KG1 (cell line): ENCODE results near the gene PDE4B.

Experiments used
- DNase-seq: peaks from one replicate; lab custom pipeline; 2025; lab: John Stamatoyannopoulos, UW

The PDE4B gene

DNA sequence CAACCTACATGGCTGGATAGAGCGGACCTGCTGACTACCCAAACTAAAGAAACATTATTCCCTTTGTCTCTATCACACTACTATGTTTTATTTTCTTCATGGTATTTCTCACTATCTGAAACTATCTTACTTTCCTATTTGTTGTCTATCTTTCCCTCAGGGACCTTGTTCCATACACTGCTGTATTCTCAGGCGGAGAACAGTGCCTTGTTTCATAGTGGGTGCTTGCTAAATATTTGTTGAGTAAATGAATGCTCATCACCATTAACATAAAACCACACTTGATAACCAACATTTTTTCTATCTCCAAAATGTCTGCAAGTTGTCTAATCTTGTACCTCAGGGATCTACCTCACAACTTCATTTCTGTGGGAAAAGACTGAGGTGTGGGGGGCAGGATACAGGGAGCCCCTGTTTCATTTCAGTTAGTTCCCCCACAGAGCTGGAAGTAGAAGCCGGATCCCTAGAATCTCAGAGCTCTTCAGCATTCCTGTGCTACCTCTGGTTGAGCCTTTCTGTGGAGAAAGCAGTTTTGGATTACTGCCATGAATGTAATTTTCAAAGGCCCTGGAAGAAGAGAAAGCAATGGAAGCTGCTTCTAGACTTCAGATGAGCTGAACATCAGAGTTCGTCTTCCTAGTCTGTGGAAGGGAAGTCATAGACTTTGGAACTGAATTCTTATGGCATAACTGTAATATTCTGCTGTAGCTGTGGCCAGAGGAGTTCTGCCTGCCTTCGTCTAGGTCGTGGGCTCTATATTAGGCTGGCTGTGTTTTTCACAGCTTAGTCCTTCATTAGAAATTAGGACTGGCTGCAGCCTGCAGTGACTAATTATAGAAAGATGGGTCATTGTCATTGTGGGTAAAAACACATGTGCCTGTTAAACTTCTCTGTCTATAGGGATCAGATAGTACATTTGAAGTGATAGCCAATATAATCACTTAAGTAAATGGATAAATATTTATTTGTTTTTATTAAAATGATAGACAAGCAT lies 448.1 kb downstream of the PDE4B start:
- DNase-seq, result no peak

DNA sequence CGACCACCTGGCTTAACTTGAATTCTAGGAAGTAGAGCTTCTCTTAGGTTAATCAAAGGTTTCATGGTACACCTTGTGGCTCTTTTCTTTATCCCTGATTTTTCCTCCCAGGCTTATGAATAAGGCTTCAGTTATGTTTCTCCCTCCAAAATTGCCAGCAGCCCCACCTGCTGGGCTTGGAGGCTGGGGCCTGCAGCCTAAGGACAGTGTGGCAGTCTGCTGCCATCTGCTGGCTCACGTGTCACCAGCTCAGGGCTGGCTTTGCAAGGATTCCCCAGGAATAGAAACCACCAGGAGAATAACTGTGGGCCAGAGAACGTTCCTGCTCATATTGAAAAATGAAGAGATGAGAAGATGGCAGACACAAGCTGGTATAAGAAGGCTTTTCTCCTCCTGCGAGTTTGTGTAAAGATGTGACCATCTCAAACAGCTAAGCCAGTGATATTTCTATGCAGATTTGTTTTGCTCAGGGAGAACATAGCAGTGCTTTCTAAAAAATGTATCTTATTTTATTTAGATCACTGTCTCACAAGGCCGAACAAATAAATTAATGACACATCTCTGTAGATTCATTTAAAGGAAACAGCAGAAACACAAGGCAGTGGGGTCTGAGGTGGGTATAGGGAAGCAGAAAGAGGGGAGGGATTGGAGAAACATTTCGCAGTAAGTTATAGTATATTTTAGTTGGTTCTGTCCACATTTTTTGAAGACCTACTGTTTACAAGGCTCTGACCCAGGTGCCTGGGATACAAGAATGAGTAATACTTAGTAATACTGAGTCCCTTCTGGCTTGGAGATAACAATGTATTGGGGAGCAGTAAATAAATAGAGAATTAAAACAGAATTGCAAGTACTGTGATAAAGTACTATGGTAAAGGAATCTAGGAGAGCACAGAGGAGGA lies 450.2 kb downstream of the PDE4B start:
- peak; percentile 74 for DNase-seq

DNA sequence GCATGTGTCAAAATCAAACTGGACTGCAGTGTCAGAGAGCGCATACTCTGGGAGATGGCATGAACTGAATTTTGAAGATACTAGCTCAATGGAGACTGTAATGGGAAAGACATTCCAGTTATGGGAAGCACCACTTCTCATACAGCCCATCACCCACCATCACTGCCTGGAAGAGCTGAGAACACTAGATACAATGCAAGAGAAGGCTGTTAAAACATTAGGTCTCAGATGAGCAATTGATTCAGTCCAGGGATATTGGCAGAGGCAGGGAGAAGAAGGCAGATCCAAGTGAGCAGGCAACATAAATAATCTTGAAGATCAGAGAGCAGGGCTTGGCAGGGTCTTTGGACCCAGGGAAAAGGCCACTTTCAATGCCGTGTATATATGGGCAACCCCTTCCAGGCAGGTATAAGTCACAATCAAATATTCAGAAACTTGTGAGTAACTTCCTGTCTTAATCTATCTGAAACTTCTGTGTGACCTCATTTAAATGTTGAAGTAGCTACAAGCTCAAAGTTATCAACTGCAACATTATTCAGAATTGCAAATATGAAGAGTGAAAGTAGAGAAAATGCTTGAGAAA lies 450.9 kb downstream of the PDE4B start:
- no peak for DNase-seq

GRCh38 chr1:66244429-66244828 lies 451.7 kb downstream of the PDE4B start:
- no peak for DNase-seq

DNA sequence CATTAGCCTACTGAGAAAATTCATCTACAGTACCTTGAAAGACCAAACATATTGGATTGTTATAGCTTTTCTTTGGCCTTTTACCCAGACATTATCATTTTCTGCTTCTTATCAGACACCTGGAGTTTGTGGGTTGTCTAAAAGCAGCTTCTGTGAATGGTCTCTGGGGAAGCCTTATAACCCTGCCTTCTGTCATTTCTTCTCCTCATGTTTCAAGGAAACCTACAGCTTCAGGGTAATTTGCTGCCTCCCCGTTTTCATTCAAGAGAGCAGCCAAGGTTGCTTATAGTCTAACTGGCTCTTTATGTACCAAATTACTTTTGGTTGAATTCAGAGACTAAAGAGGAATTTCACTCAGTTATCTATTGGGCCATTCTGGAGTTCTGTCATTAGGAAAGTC lies 453.0 kb downstream of the PDE4B start:
- no peak for DNase-seq

DNA sequence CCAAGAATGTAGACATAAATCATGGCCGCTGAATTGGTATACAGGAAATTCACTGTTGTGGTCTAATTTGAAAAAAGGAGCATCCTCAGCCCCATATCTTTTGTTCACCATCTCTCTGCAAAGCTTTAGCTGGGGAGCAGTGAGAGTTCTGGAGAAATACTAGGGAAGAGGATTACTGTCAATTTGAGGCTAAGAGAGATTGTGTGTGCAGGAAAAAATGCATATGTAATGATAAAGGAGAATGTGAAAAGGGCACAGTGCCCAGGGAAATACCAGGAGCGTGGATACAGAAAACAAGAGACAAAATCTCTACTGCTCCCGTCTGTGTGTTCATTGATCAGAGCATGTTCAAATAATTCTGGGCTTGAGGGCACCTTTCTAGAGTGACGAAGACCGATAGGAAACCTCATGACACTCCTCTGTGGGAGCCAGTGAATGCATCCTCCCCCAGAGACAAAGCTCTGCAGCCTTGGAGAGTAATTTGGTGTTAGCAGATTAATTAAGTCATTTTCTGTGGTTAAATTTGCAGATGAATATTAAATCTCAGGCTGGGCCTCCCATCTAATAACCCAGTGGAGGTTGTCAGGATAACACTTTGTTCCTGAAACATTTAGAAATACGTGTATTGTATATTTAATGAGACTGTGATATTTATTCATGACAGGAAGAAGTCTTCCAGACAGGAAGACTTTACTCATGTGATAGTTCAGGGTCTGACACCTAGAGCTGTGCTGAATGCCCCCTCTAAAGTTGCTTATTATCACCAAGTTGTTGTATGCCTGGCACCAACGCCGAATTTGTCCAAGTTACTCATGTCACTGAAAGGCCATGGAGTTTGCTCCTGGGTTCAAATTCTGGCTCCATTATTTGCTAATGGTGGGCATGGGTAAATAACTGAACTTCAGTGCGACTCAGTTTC lies 453.9 kb downstream of the PDE4B start:
- DNase-seq, result no peak

- no peak for DNase-seq
Measured at GRCh38 chr1:66247415-66248208, 454.9 kb downstream of the PDE4B start.

DNA sequence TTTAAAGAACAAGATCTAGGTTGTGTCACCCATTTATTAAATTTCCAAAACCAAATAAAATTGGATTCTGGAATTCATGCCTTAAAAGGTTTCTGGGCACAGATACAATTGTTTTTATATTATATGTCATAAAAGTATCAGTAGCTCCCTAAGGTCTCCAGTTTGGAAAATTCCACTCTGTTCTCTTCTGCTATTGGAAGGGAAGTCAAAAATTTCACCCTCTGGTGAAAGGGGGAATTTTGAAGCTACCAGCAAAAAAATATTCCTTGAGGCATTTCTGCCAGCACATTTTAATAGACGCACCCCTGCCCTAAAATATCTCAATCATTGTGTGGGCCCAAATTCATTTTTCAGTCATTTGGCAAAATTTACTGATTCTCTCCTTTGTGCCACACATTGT lies 455.6 kb downstream of the PDE4B start:
- no peak for DNase-seq

GRCh38 chr1:66248746-66249145 lies 456.1 kb downstream of the PDE4B start:
- no peak for DNase-seq

DNA sequence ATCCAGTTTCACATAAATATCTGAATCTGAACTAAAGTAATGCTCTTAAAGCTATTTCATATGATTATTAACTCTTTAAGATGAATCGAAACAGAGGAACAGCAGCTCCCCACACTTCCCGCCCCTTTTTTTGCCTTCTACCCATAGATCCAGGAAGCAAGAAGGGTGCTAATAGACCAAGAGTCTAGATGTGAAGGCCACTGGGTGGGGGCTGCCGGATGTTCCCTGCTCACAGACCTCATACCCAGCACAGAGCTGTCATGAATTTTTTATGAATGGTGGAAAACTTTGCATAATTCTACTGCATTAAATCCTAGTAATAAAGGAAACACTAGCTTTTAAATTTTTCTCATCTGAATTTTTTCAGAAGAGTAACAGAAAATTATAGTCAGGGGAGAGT lies 457.4 kb downstream of the PDE4B start:
- DNase-seq, result no peak

DNA sequence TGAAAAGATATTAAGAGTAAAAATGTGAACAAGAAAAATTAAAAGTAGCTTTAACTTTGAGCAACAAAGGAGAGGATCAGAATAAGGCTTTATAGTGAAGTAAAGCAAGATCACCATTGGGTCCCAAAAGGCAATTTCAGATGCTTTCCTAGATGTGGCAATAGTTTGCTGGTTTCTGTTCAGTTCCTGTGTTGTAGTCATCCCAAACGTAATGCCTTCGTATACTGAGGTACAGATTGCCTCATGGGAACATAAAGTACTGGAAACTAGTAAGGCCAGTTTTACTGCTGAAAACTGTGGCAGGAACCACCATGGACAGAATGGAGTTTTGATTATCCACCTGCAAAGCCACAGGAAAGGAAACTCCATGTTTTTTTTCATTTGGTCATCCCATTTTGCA lies 457.8 kb downstream of the PDE4B start:
- DNase-seq, result no peak

DNA sequence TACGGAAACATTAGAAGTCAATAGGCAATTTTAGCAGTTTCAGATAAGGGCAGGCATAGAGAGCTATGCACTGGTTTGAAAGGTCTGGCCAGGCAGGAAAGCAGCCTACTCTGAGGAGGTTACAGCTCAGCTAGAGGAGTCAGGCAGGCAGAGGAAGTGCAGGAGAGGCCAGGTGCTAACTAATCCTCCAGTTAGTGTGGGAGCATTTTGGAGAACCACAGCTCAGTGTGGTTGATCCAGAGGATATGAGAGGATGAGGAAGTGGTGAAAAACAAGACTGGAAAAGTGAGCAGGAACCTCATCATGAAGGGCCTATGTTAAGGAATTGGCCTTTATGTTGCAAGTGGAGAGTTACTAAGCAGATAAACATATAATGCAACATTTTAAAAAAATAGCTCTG lies 458.9 kb downstream of the PDE4B start:
- no peak for DNase-seq

- DNase-seq, result peak; percentile 63
Measured at GRCh38 chr1:66253330-66253921, 460.7 kb downstream of the PDE4B start.

GRCh38 chr1:66254785-66255184 lies 462.1 kb downstream of the PDE4B start:
- no peak for DNase-seq

- DNase-seq, result no peak
Measured at GRCh38 chr1:66256629-66257572, 464.2 kb downstream of the PDE4B start.

DNA sequence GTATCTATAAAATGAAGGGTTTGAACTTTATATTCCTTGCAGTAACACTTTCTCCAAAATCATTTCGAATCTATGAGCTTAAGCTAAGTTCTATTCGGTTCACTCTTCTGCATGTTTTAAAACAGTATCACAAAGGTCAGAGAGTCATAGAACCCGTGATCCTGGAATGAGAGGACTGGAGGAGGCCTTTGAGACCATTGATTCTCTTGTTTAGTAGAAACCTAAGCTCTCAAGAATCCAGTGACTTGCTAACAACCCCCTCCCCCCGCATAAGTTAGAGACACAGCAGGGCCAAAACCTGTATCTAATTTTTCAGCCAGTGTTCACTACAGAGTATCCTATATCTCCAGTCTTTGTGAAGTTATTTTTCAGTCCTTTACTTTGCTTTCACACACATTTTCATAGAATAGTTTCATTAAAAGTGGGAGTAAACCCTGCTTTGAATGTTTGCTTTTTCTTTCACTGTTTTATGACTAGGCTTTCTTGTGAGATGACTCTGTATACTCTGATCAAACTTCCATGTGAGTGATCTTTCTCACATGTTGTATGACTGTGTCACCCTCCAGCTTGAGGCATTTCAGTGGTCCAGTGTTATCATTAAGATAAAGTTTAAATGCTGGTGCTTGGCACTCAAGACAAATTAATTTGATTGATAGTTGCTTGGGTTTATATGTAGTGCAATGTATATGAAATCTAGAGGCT lies 465.9 kb downstream of the PDE4B start:
- no peak for DNase-seq

DNA sequence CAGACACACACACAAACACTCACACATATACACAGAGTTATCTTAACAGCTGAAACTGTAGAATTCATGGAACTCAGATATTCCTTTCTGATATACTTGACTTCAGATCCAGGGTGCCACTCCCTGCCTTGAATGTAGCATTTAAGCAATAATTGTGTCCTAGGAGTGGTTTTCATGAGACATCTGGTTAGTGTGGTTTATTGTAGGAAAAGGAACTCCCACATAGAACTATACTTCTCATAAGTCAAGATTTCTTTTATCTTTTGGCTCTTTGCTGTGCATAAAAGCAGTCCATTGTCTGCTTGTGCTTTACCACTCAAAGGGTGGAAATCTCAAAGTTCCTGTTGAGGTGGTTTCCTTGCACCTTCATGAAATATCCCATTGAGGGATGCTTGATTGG lies 468.7 kb downstream of the PDE4B start:
- DNase-seq, result no peak

DNA sequence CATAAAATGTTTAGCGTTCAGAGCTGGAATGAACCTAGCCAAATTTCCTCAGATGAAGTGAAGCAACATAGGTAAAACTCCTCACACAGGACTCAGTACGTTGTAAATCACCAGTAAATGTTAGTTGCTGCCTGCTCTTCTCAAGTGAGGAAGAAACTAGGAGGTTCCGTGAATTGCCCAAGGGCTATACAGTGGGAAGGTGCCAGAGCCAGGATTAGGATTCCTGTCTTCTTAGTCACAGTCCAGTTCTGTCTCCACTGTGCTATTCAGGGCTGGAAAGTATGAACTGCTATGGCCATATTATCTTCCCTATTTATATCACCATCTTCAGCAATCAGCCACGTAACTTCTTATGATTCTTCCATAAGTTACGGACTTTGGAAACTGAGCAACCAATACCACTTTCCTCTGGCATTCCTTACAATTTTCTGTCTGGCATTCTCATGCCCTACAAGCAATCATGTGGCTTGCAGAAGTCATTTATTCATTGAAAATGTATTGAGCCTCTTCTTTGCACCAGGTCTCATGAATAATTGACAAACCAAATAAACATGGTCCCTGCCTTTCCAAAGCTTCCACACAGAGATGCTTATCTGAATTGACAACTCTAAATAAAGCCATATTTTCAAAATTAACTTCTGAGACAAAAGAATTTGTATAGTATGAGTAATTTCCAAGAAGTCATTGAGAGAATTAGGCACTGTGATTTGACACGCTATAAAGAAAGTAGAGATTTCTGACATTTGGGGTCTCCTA lies 469.7 kb downstream of the PDE4B start:
- no peak for DNase-seq
